Esophagus squamous epithelium (tissue), 4 donors: Measurements from ENCODE around the gene ANGPTL7.

Experiments
- POLR2A ChIP-seq, 4 donors: fragments of 450-650 bp; IDR thresholded peaks; one replicate each; pipeline ENCODE4 v1.6.1; 2017; ENCODE audit warnings: antibody characterized with exemption in 4 of 4, mild to moderate bottlenecking in 4 of 4, moderate library complexity in 3 of 4
- TF ChIP-seq, protein P1 (sequence below), 6 experiments: fragments of 450-650 bp in 4 of 6; fragments of 200-600 bp in 2 of 6; sonication (generic) in 2 of 6; IDR thresholded peaks; one replicate each; pipeline ENCODE4 v1.5.1; 2016 to 2019; ENCODE audit warnings: antibody characterized with exemption in 6 of 6, mild to moderate bottlenecking in 4 of 6, moderate library complexity in 4 of 6

DNA sequence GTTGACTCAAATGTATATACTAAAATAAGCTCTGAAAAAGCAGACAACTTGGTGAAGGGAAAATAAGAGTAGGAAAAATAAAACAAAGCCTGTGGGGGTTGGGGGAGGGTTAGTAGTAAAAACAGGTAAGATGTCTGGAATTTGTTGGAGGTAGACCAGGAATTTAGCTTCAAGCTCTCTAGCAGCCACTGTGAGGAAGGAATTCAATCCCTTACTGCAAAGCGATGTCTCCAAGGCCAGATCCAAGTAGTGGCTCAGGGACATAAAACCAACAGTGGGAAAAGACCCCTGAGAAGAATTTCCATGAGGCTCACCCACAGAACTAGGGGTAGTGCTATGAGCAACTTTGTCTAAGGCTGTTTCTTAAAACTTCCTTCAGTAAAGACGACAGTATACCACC lies 7.8 kb downstream of the ANGPTL7 start:
- TF ChIP-seq, protein P1, sequence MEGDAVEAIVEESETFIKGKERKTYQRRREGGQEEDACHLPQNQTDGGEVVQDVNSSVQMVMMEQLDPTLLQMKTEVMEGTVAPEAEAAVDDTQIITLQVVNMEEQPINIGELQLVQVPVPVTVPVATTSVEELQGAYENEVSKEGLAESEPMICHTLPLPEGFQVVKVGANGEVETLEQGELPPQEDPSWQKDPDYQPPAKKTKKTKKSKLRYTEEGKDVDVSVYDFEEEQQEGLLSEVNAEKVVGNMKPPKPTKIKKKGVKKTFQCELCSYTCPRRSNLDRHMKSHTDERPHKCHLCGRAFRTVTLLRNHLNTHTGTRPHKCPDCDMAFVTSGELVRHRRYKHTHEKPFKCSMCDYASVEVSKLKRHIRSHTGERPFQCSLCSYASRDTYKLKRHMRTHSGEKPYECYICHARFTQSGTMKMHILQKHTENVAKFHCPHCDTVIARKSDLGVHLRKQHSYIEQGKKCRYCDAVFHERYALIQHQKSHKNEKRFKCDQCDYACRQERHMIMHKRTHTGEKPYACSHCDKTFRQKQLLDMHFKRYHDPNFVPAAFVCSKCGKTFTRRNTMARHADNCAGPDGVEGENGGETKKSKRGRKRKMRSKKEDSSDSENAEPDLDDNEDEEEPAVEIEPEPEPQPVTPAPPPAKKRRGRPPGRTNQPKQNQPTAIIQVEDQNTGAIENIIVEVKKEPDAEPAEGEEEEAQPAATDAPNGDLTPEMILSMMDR (IDR thresholded peaks at IDR 0.05) = no peak
- no peak for TF ChIP-seq POLR2A (IDR thresholded peaks at IDR 0.05)
